ENCODE results near the gene IGSF8. TPM values are rescaled to one million over a fixed set of nuclear protein-coding genes. Genes with fewer than 3 reads are reported as not detected.

The IGSF8 gene
- total RNA-seq, 4 donors from 2014 or later: 5.4 to 41.4 (median 26.9) TPM

DNA sequence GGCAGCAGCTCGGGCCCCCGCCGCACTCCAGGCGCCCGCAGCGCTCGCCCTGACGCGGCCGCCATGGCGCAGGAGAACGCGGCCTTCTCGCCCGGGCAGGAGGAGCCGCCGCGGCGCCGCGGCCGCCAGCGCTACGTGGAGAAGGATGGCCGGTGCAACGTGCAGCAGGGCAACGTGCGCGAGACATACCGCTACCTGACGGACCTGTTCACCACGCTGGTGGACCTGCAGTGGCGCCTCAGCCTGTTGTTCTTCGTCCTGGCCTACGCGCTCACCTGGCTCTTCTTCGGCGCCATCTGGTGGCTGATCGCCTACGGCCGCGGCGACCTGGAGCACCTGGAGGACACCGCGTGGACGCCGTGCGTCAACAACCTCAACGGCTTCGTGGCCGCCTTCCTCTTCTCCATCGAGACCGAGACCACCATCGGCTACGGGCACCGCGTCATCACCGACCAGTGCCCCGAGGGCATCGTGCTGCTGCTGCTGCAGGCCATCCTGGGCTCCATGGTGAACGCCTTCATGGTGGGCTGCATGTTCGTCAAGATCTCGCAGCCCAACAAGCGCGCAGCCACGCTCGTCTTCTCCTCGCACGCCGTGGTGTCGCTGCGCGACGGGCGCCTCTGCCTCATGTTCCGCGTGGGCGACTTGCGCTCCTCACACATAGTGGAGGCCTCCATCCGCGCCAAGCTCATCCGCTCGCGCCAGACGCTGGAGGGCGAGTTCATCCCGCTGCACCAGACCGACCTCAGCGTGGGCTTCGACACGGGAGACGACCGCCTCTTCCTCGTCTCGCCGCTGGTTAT lies 14.2 kb downstream of the IGSF8 start:
- Histone ChIP-seq H3K36me3 (no peaks in the 10 kb centered on the region), H3K4me1 (no peaks in the 10 kb centered on the region), H3K9me3 (no peaks in the 10 kb centered on the region), H3K4me3 (peak overlapping the region in 1 of 2 donors; percentile 29), H3K27me3 (peaks cover 0 to 13% of the 10 kb centered on the region in 2 donors), H3K27ac (no peak overlapping the region)
- TF ChIP-seq POLR2A (IDR thresholded peaks at IDR 0.05) (no peak), CTCF (IDR thresholded peaks at IDR 0.05) (peak; percentile 47 to 65 (median 52))
- DNase-seq: peak in 1 of 2 donors; percentile 55
- intact Hi-C loops (cut with DNase I; ENCODE audit: low total_unique reads): no loop called here

DNA sequence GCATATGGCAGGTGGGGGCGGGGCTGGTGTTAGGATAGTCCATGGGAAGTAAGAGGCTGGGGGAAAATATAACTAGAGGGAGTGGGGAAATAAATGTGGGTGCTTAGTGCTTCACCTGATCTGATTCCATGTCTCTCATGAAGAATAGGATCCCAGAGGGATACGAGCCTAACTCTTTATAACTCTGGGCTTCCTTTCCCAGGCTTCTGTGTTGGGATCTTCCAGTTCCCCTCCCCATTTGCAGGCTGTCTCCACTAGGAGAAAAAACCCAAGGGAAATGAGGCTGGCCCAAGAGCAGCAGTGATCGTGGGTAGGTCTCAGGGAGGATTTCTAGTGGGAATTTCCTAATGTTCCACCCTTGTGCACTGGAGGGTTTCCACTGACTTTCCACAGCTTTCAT lies 15.5 kb downstream of the IGSF8 start:
- TF ChIP-seq CTCF (IDR thresholded peaks at IDR 0.05): no peak
- Histone ChIP-seq H3K27me3 (peaks cover 0 to 13% of the 10 kb centered on the region in 2 donors), H3K9me3 (no peaks in the 10 kb centered on the region), H3K27ac (no peak overlapping the region), H3K4me3 (no peak overlapping the region), H3K4me1 (no peaks in the 10 kb centered on the region), H3K36me3 (no peaks in the 10 kb centered on the region)
- no peak for DNase-seq
- intact Hi-C loops (cut with DNase I; ENCODE audit: low total_unique reads): no loop called here

DNA sequence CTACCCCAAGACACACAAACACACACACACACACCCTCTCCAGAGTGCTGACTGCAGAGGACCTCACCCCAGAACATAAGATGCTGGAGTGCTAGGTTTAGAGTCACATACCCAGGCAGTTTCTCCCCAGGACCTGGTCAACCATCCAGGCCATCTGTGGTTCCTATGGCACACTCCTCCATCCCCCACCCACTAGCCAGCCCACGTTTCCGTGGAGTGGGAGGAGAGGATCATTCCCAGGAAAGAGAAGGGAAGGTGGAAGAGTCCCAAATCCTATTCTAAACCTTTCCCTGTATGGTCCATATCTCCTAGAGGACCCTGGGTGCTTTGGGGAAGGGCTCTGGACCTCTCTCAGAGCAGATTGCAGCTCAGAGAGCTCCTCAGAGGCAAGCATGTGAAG lies 15.9 kb downstream of the IGSF8 start:
- no peak for DNase-seq
- no peak overlapping the region for H3K27ac ChIP-seq
- no peaks in the 10 kb centered on the region for H3K36me3 ChIP-seq
- H3K27me3 ChIP-seq: peaks cover 0 to 13% of the 10 kb centered on the region in 2 donors
- H3K4me1 ChIP-seq: no peaks in the 10 kb centered on the region
- H3K4me3 ChIP-seq: no peak overlapping the region
- intact Hi-C loops (cut with DNase I; ENCODE audit: low total_unique reads): no loop called here
- TF ChIP-seq CTCF (IDR thresholded peaks at IDR 0.05) (no peak), POLR2A (IDR thresholded peaks at IDR 0.05) (no peak)
- no peaks in the 10 kb centered on the region for H3K9me3 ChIP-seq

DNA sequence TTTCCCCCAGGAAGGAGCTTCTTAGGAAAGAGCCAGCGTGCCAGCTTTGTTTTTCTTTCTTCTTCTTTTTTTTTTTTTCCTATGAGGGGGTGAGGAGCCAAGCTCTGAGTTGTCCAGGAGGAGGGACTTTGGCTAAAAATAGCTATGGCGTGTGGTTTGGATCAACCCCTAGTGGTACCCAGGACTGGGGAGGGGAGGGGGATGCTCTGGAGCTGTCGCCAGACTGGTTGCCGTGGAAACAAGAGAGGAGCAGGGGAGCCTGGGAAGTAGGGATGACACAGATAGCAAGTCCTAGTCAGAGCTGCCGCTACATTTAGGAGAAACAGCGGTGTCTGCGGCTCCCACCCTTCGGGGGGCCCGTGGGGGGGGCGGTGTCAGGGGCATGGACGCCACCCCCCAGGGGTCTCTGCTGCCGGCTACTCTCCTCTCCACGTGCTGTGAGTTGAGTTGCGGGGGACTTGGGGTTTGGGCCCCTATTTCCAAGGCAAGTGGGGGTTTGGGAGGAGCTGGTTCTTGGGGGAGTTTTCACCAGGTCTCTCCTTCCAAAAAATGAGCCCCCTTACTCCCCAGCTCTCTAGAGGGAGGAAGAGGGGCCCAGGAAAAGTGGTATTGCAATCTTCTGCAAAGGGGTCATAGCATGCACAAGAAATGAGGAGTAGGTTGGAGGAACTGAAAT lies 17.0 kb downstream of the IGSF8 start, which contains the start of gene KCNJ9:
Gene KCNJ9 (plus strand): TSS at position 278 of the 676 bp plus-strand sequence. CDS start 2,493 bp downstream, outside the sequence.
- no peak for DNase-seq
- Histone ChIP-seq H3K9me3 (no peaks in the 10 kb centered on the region), H3K27ac (no peak within 1 kb of the TSS), H3K27me3 (peaks cover 0 to 13% of the 10 kb centered on the region in 2 donors), H3K4me3 (no peak within 1 kb of the TSS), H3K4me1 (no peaks in the 10 kb centered on the region), H3K36me3 (no peaks in the 10 kb centered on the region)
- TF ChIP-seq CTCF (IDR thresholded peaks at IDR 0.05) (no peak), POLR2A (IDR thresholded peaks at IDR 0.05) (no peak)
- intact Hi-C loops (cut with DNase I; ENCODE audit: low total_unique reads): no loop called here
